ENCODE data around the gene DGCR6L.
"Not testable (repeated sequence)": the region's sequence is repeated elsewhere in the genome, so short reads cannot be mapped to it uniquely, and the experiment has no call there.

Gene DGCR6L

DNA sequence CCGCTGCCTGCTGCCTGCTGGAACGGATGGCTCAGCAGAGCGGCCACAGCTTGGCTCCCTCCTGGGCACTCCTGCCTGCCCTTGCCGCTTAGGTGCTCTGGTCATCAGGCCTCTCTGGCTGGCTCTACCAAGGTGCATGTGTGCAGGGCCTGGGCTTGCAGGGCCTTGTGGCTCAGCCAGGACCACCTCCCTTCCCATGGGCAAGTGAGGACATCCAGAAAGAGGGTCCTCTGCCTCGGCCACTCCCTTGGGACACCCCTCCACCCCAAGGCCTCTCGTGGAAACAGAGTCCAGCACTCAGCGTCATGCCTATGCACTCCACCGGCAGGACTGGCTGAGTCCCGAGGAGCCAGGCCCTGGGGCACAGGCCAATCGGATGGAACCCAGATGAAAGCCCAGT lies 45.5 kb downstream of the DGCR6L start:
- H3K4me1 ChIP-seq (ENCODE audit: control insufficient read depth, insufficient read depth, low read length): peaks cover 13% of the 10 kb centered on the region
- H3K27ac ChIP-seq (ENCODE audit: insufficient read depth, low read depth, low read length, poor library complexity, severe bottlenecking); H3K27me3 ChIP-seq (ENCODE audit: control insufficient read depth, insufficient read depth, low read length, poor library complexity, severe bottlenecking); H3K9me3 ChIP-seq (ENCODE audit: control insufficient read depth, low read length); H3K4me3 ChIP-seq (ENCODE audit: insufficient read depth, low read depth, low read length); H3K36me3 ChIP-seq (ENCODE audit: control insufficient read depth, insufficient read depth, low read length): not testable (repeated sequence)
- WGBS, 2 experiments: 91 to 92% methylated on average over 9 of the region's 10 CpGs

DNA sequence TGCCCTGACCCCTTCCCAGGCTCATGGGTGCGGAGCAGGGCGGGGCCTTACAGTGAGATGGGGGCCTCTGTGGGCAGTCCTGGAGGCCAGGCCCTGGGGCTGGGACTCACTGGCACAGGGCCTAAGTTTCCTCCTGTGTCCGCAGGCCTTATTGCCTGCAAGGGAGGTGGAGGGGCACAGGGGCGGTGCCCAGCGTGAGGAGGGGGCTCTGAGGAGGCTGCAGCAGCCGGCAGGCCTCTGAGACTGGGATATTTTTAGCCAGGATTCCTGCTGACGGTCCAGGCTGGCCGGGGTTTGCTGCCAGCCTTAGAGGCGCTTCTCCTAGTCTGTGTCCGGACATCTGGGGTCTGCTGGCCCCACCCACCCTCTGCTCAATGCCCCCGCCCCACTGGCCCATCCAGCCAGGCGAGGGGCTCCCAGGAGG lies 46.1 kb downstream of the DGCR6L start:
- Histone ChIP-seq H3K27ac (ENCODE audit: insufficient read depth, low read depth, low read length, poor library complexity, severe bottlenecking) (peak overlapping the region; percentile 16), H3K27me3 (ENCODE audit: control insufficient read depth, insufficient read depth, low read length, poor library complexity, severe bottlenecking) (no peaks in the 10 kb centered on the region), H3K4me1 (ENCODE audit: control insufficient read depth, insufficient read depth, low read length) (peaks cover 17% of the 10 kb centered on the region), H3K9me3 (ENCODE audit: control insufficient read depth, low read length) (no peaks in the 10 kb centered on the region), H3K4me3 (ENCODE audit: insufficient read depth, low read depth, low read length) (no peak overlapping the region), H3K36me3 (ENCODE audit: control insufficient read depth, insufficient read depth, low read length) (no peaks in the 10 kb centered on the region)
- WGBS, 2 experiments: 74 to 76% methylated on average over 11 to 12 of the region's 12 CpGs

DNA sequence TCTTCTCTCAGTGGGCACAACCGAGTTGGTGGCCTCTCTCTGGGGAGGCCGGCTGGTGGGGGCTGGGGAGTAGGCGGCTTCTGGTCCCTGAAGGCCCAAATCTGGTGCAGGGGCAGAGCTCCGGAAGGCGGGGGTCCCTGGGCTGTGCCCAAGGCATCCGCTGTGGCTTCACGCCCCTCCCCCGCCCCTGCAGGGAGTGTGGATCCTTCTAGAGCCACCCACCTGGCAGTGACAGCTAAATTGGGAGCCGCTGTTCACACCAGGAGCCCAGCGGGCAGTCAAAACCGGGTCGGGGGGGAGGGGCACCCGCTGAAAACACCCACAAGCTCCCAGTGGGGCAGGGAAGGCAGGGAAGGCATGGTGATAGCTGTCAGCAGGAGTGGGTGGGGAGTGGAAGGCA lies 47.2 kb downstream of the DGCR6L start:
- no peak overlapping the region for H3K27ac ChIP-seq (ENCODE audit: insufficient read depth, low read depth, low read length, poor library complexity, severe bottlenecking)
- H3K4me3 ChIP-seq (ENCODE audit: insufficient read depth, low read depth, low read length): no peak overlapping the region
- no peaks in the 10 kb centered on the region for H3K27me3 ChIP-seq (ENCODE audit: control insufficient read depth, insufficient read depth, low read length, poor library complexity, severe bottlenecking)
- H3K4me1 ChIP-seq (ENCODE audit: control insufficient read depth, insufficient read depth, low read length): peaks cover 19% of the 10 kb centered on the region
- WGBS, 2 experiments: 91% methylated on average over 13 of the region's 13 CpGs
- H3K36me3 ChIP-seq (ENCODE audit: control insufficient read depth, insufficient read depth, low read length): no peaks in the 10 kb centered on the region
- H3K9me3 ChIP-seq (ENCODE audit: control insufficient read depth, low read length): no peaks in the 10 kb centered on the region

DNA sequence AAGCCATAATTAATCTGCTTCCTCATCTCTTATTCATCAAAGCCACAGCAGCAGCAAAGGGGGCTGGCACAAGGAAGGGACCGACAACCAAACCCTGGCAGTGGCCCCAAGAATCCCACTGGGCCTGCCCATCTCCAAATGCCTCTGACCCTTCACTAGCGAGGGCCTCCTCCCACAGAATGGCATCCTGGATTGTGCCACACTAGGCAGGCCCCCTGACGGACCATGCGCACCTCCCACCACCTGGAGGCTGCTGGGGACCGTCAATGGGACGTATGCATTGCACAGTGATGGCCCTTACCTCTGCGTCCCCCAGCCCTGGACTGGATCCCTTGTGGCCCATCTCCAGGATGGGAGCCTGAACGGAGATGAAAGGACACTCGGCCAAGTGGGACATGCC lies 47.7 kb downstream of the DGCR6L start:
- H3K4me3 ChIP-seq (ENCODE audit: insufficient read depth, low read depth, low read length): no peak overlapping the region
- no peaks in the 10 kb centered on the region for H3K9me3 ChIP-seq (ENCODE audit: control insufficient read depth, low read length)
- WGBS, 2 experiments: 94 to 96% methylated on average over 9 of the region's 9 CpGs
- H3K27me3 ChIP-seq (ENCODE audit: control insufficient read depth, insufficient read depth, low read length, poor library complexity, severe bottlenecking): no peaks in the 10 kb centered on the region
- H3K27ac ChIP-seq (ENCODE audit: insufficient read depth, low read depth, low read length, poor library complexity, severe bottlenecking): no peak overlapping the region
- H3K4me1 ChIP-seq (ENCODE audit: control insufficient read depth, insufficient read depth, low read length): peaks cover 19% of the 10 kb centered on the region
- no peaks in the 10 kb centered on the region for H3K36me3 ChIP-seq (ENCODE audit: control insufficient read depth, insufficient read depth, low read length)

DNA sequence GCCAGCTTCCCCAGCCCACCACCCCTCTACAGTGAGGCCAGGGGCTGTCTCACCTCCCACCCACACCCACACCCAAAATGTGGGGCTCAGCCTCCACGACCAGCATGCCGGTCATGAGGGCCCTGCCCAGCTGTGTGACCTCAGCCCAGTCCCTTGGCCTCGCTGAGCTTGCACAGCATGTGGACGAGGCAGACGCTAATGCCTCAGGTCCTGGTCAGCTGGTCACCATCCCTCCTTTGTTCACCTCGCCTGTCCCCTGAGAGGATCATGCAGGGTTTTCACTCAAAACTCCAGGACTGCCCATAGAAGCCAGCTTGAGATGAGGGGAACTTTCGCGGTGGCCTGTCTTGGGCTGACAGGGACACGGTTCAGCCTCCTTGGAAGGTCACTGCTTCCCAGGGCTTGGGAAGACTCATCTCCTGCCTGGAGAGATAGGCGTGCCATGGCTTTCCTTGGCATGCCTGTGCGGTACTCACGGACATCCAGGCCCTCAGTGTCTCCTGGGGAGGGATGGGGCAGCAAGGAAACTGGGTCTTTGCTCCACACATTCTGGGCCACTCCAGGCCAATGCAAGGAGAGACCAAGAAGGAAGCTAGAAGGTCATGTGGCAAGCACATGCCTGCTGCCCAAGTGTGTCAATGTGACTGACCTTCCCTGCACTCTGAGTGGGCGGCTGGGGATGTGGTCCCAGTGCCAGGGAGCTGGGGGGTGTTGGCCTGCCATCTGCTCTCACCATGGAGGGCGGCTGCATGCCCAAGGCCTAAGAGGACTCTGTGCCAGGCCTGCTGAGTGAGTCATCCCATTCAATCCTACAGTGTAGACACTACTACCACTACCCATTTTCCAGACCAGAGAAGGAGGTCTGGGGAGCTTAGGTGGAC lies 48.5 kb downstream of the DGCR6L start:
- Histone ChIP-seq H3K36me3 (ENCODE audit: control insufficient read depth, insufficient read depth, low read length) (no peaks in the 10 kb centered on the region), H3K27ac (ENCODE audit: insufficient read depth, low read depth, low read length, poor library complexity, severe bottlenecking) (no peak overlapping the region), H3K9me3 (ENCODE audit: control insufficient read depth, low read length) (no peaks in the 10 kb centered on the region), H3K4me3 (ENCODE audit: insufficient read depth, low read depth, low read length) (no peak overlapping the region), H3K27me3 (ENCODE audit: control insufficient read depth, insufficient read depth, low read length, poor library complexity, severe bottlenecking) (no peaks in the 10 kb centered on the region), H3K4me1 (ENCODE audit: control insufficient read depth, insufficient read depth, low read length) (peaks cover 19% of the 10 kb centered on the region)
- WGBS, 2 experiments: 87 to 89% methylated on average over 14 of the region's 14 CpGs

DNA sequence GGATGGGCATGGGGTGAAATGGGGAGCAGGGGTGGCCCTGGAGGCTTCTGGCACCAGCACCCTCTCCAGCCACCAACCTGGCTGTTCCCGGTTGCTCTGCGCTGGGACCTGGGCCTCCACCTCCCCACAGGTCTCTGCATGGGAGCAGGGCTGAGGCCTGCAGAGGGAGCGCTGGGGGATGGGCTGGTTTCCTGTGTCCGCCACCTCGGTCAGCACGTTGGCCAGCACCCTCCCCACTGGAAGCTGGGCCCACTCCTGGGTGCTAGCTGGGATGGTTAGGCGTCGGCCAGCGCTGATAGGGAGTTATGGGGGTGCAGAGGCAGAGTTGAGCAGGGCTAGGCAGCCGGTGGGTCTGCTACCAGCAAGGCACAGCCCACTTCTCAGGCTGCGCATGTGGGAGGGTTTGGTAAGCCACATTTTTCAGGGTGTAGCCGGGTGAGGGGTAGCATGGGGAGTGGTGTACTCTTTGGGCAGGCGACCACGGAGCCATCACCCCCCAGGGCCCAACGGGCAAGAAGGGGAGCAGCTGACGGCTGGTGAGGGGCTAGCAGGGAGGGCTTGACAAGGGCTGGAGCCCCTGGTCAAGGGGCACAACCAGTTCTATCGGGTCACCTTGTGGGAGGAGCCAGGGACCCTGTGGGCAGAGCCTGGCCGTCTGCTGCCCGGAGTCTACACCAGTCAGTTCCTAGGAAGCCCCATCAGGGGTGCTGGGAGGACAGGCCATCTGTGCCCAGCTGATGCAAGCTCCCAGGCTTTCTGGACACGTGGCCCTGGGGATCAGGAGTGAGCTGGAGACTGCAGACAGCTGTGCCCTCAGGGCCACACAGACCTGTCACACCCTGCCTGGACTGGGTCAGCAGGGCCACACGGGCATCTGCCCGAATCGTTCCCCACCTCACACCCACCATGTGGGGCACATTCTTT lies 49.4 kb downstream of the DGCR6L start:
- not testable (repeated sequence) for H3K4me3 ChIP-seq (ENCODE audit: insufficient read depth, low read depth, low read length); H3K36me3 ChIP-seq (ENCODE audit: control insufficient read depth, insufficient read depth, low read length); H3K27me3 ChIP-seq (ENCODE audit: control insufficient read depth, insufficient read depth, low read length, poor library complexity, severe bottlenecking); H3K27ac ChIP-seq (ENCODE audit: insufficient read depth, low read depth, low read length, poor library complexity, severe bottlenecking); H3K9me3 ChIP-seq (ENCODE audit: control insufficient read depth, low read length)
- WGBS, 2 experiments: 76 to 78% methylated on average over 20 to 21 of the region's 23 CpGs
- H3K4me1 ChIP-seq (ENCODE audit: control insufficient read depth, insufficient read depth, low read length): peaks cover 19% of the 10 kb centered on the region

DNA sequence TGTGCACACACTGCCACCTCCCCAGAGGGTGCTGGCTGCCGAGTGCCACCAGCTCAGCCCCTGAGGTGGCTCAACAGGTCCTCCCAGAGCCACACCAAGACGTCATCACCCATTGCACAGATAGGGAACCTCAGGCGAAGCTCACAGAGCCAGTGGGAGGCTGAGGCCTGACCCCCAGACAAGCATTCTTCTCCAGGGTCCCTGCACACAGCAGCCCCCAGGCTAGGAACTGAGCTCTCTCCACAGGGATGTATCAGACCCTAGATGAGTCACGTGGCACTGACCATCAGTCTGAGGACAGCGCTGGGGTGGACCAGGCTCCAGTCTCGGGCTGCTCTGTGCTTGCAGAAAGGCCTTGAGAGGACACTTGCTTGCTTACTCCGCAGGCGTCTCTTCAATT lies 50.2 kb downstream of the DGCR6L start:
- not testable (repeated sequence) for H3K36me3 ChIP-seq (ENCODE audit: control insufficient read depth, insufficient read depth, low read length); H3K27me3 ChIP-seq (ENCODE audit: control insufficient read depth, insufficient read depth, low read length, poor library complexity, severe bottlenecking); H3K9me3 ChIP-seq (ENCODE audit: control insufficient read depth, low read length); H3K4me3 ChIP-seq (ENCODE audit: insufficient read depth, low read depth, low read length); H3K27ac ChIP-seq (ENCODE audit: insufficient read depth, low read depth, low read length, poor library complexity, severe bottlenecking)
- 92 to 93% methylated on average over 8 of the region's 8 CpGs for WGBS, 2 experiments
- peaks cover 25% of the 10 kb centered on the region for H3K4me1 ChIP-seq (ENCODE audit: control insufficient read depth, insufficient read depth, low read length)

DNA sequence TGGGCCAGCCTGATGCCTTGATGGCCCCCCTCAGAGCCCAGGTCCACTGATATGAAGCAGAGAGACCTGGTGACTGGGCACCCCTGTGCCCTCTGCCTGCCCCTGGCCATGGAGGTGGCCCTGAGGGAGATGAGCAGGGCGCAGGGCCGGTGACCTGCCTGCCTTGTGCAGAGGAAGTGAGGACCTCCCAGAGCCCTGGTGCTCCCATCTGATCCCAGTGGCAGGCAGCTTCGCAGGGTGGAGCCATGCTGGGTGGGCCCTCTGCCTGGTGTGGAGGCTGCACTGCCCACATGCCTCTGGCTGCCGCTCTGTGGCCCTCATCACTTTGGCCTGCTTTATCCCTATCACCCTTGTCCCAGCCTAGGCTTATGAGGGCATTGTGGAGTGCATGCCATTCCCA lies 50.7 kb downstream of the DGCR6L start:
- not testable (repeated sequence) for H3K4me3 ChIP-seq (ENCODE audit: insufficient read depth, low read depth, low read length); H3K9me3 ChIP-seq (ENCODE audit: control insufficient read depth, low read length); H3K27me3 ChIP-seq (ENCODE audit: control insufficient read depth, insufficient read depth, low read length, poor library complexity, severe bottlenecking); H3K36me3 ChIP-seq (ENCODE audit: control insufficient read depth, insufficient read depth, low read length); H3K27ac ChIP-seq (ENCODE audit: insufficient read depth, low read depth, low read length, poor library complexity, severe bottlenecking)
- 83% methylated on average over 4 of the region's 4 CpGs for WGBS, 2 experiments
- peaks cover 25% of the 10 kb centered on the region for H3K4me1 ChIP-seq (ENCODE audit: control insufficient read depth, insufficient read depth, low read length)

DNA sequence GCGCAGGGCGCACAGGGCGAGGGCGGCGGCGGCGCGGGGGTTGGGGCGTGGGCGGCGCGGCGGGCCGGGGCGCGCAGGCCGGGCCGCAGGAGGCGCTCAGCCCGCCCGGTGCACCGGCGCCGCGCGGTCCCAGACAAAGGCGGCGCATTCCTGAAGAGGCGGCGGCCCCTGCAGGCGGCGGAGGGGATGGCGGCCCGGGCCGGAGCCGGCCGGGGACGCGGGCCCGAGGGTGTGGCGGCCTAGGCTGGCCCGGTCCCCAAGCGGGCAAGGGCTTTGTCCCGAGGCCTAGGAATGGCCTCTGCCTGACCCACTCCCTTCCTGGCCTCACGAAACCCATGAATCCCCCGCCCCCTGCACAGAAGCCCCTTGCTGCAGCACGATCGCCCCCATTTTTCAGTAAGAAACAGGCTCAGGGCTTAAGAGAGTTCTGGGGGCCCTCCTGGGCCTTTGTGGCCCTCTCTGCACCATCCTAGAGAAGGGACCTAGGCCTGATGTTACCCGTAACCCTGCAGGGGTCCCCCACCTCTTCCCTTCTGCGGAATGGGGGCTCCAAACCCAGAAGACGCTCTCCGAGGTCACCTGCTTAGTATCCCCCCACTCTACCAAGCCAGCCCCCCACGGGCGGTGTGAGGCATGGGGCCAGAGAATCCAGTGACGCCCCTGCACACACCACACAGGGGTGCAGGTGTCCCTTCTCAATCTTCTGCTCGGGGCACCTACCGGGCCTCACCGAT lies 51.4 kb downstream of the DGCR6L start, which contains the start of gene RTN4R:
Gene RTN4R, minus strand, starts transcription at position 40 of the 734 bp plus-strand sequence. CDS start 226 bp downstream, outside the sequence.
- H3K27ac ChIP-seq (ENCODE audit: insufficient read depth, low read depth, low read length, poor library complexity, severe bottlenecking): peak within 1 kb of the TSS; percentile 50
- H3K4me3 ChIP-seq (ENCODE audit: insufficient read depth, low read depth, low read length): peak within 1 kb of the TSS; percentile 51
- WGBS, 2 experiments: 16% methylated on average over 57 of the region's 58 CpGs

More for the DNA sequence above, 51.4 kb downstream of the DGCR6L start, which contains the start of gene RTN4R:
- Histone ChIP-seq H3K4me1 (ENCODE audit: control insufficient read depth, insufficient read depth, low read length) (peaks cover 19% of the 10 kb centered on the region), H3K9me3 (ENCODE audit: control insufficient read depth, low read length) (no peaks in the 10 kb centered on the region), H3K36me3 (ENCODE audit: control insufficient read depth, insufficient read depth, low read length) (no peaks in the 10 kb centered on the region), H3K27me3 (ENCODE audit: control insufficient read depth, insufficient read depth, low read length, poor library complexity, severe bottlenecking) (no peaks in the 10 kb centered on the region)
